Nephron (organoid): ENCODE data around the gene TDRD9.

Source experiments
- H3K27ac Mint-ChIP-seq, 3 experiments: 2 replicates each; pipeline ENCODE4 v1.8.0; 2020; ENCODE audit warnings: mixed read lengths in 3 of 3, mild to moderate bottlenecking in 2 of 3, moderate library complexity in 1 of 3
- H3K27me3 Mint-ChIP-seq: 2 replicates; pipeline ENCODE4 v1.8.0; 2021; ENCODE audit warnings: low read depth, mild to moderate bottlenecking, moderate library complexity, mixed read lengths
- H3K36me3 Mint-ChIP-seq: 2 replicates; pipeline ENCODE4 v1.8.0; 2020; ENCODE audit warnings: low read depth, mixed read lengths
- H3K4me1 Mint-ChIP-seq: 2 replicates; pipeline ENCODE4 v1.8.0; 2020; ENCODE audit warnings: mixed read lengths
- H3K4me3 Mint-ChIP-seq, 3 experiments: 2 replicates each; pipeline ENCODE4 v1.8.0; 2020; ENCODE audit warnings: mild to moderate bottlenecking in 3 of 3, mixed read lengths in 3 of 3, moderate library complexity in 2 of 3
- H3K9me3 Mint-ChIP-seq: 2 replicates; pipeline ENCODE4 v1.8.0; 2020; ENCODE audit warnings: mixed read lengths
- TF ChIP-seq, protein P1 (sequence below), 3 experiments: fragments of 200-600 bp; sonication (generic); IDR thresholded peaks; one replicate each; pipeline ENCODE4 v1.5.0; 2021; ENCODE audit warnings: antibody characterized with exemption in 3 of 3; ENCODE audit not compliant: unreplicated experiment in 3 of 3

Gene TDRD9

DNA sequence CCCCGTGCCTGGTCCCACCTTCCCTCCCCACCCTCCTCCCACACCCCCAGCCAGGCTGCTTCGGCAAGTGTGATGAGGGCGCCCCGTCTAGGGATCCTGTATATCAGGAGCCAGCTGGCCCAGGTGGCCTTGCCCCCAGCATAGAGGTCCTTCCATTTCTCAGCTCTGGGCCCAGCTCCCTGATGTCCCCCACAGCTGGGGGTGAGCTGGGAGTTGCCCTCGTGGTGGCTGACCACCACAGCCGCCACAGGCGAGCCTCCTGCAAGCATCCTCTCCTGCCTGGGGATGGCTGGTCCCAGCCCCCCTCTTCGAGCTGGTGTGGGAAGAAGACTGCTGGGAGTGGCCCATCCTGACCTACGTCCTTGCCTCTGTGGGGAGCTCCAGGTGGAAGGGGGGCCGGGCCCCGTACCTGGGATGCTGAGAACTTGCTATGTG is 164.7 kb downstream of the TDRD9 start:
- H3K4me1 Mint-ChIP-seq: no peaks in the 10 kb centered on the region
- no peak overlapping the region for H3K4me3 Mint-ChIP-seq
- peaks cover 4% of the 10 kb centered on the region for H3K27me3 Mint-ChIP-seq
- no peak overlapping the region for H3K27ac Mint-ChIP-seq
- H3K36me3 Mint-ChIP-seq: no peaks in the 10 kb centered on the region
- TF ChIP-seq, protein P1, sequence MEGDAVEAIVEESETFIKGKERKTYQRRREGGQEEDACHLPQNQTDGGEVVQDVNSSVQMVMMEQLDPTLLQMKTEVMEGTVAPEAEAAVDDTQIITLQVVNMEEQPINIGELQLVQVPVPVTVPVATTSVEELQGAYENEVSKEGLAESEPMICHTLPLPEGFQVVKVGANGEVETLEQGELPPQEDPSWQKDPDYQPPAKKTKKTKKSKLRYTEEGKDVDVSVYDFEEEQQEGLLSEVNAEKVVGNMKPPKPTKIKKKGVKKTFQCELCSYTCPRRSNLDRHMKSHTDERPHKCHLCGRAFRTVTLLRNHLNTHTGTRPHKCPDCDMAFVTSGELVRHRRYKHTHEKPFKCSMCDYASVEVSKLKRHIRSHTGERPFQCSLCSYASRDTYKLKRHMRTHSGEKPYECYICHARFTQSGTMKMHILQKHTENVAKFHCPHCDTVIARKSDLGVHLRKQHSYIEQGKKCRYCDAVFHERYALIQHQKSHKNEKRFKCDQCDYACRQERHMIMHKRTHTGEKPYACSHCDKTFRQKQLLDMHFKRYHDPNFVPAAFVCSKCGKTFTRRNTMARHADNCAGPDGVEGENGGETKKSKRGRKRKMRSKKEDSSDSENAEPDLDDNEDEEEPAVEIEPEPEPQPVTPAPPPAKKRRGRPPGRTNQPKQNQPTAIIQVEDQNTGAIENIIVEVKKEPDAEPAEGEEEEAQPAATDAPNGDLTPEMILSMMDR (IDR thresholded peaks at IDR 0.05; ENCODE audit: unreplicated experiment in 3 of 3): no peak
- H3K9me3 Mint-ChIP-seq: no peaks in the 10 kb centered on the region

DNA sequence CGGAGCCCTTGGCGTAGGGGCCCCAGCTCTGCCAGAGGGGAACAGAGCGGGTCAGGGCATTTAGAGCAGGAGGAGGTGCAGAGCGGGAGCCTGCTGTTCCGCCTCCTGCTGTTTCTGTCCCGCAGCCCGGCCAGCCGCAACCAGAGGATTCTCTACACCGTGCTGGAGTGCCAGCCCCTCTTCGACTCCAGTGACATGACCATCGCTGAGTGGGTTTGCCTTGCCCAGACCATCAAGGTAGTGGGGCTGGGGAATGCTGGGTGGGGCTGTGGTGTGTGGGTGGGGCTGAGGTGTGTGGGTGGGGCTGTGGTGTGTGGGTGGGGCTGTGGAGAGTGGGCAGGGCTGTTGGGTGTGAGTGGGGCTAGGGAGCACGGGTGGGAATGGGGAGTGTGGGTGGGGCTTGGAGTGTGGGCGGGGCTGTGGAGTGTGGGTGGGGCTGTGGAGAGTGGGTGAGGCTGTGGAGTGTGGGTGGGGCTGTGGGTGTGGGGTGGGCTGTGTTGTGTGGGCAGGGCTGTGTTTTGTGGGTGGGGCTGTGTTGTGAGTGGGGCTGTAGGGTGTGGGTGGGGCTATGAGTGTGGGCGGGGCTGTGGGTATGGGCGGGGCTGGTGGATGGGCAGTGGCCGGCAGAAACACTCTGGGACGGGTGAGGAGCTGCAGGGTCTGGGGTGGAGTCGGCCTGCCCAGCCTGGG is 165.3 kb downstream of the TDRD9 start:
- Mint-ChIP-seq H3K9me3 (no peaks in the 10 kb centered on the region), H3K27me3 (peaks cover 4% of the 10 kb centered on the region), H3K36me3 (no peaks in the 10 kb centered on the region), H3K4me3 (no peak overlapping the region), H3K4me1 (no peaks in the 10 kb centered on the region), H3K27ac (no peak overlapping the region)
- TF ChIP-seq, protein P1 (IDR thresholded peaks at IDR 0.05; ENCODE audit: unreplicated experiment in 3 of 3): no peak

DNA sequence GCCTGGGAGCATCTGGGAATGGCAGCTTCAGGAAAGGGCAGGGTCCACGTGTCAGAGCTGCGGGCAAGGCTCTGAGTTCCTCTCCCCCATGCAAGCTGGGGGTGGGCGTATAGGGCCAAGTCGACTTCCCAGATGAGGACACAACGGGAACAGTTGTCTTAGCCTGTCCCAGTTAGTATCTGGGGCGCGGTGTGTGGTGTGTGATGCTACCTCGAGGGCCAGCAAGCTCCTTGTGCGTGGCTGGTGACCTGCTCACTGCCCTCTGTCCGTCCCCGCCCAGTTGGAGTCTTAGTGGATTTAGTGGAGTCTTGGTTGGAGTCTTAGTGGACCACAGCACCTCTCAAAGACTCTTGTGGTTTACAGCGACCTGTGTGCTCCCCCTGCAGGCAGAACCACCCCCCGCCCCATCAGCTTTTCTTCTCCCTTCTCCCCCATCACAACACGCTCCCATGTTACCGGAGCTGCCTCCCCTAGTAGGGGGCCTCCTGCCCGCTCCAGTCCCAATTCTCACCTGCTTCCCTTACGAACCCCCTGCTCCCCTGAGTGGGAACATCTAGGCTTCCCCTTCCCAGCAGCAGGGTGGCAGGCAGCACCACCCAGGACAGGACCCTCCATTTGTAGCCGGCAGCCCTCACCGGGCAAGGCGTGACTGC is 165.9 kb downstream of the TDRD9 start:
- Mint-ChIP-seq H3K36me3 (no peaks in the 10 kb centered on the region), H3K27ac (no peak overlapping the region), H3K27me3 (peaks cover 4% of the 10 kb centered on the region), H3K4me1 (no peaks in the 10 kb centered on the region), H3K9me3 (no peaks in the 10 kb centered on the region), H3K4me3 (no peak overlapping the region)
- TF ChIP-seq, protein P1 (IDR thresholded peaks at IDR 0.05; ENCODE audit: unreplicated experiment in 3 of 3): no peak

DNA sequence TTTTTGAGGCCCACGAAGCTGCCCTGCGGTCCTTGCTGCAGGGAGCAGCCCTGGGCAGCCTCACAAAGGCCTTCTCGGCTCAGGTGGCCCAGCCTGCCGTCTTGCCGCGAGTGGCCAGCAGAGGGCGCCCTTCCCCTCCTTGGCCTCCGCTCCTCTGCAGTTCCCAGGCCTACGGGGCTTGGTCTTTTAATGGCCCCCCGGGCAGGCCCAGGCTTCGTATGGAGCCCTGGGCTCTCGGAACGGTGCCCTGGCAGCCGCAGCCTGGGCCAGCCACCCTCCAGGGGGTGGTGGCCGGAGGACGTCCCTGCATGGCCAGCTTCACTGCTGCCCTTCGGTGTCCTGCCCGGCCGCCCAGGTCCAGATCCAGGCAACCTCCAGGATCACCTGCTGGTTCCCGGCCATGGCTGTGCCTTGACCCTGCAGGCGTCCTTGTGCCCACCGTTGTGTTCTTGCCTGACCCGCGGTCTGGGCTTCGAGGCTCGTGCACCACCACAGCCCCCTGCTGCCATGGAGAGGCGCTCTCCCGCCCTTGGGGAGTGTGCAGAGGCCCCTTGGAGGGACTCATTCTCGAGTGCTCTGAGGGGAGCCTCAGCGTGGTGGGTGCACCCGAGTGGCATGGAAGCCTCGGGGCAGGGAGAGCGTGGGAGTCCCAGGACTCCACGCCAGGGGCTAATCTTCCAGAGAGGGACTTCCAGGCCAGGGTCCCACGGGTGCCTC is 166.6 kb downstream of the TDRD9 start:
- Mint-ChIP-seq H3K9me3 (no peaks in the 10 kb centered on the region), H3K4me1 (no peaks in the 10 kb centered on the region), H3K4me3 (no peak overlapping the region), H3K27ac (no peak overlapping the region), H3K36me3 (no peaks in the 10 kb centered on the region), H3K27me3 (peaks cover 4% of the 10 kb centered on the region)
- TF ChIP-seq, protein P1 (IDR thresholded peaks at IDR 0.05; ENCODE audit: unreplicated experiment in 3 of 3): peak; percentile 93 to 94 (median 94)

DNA sequence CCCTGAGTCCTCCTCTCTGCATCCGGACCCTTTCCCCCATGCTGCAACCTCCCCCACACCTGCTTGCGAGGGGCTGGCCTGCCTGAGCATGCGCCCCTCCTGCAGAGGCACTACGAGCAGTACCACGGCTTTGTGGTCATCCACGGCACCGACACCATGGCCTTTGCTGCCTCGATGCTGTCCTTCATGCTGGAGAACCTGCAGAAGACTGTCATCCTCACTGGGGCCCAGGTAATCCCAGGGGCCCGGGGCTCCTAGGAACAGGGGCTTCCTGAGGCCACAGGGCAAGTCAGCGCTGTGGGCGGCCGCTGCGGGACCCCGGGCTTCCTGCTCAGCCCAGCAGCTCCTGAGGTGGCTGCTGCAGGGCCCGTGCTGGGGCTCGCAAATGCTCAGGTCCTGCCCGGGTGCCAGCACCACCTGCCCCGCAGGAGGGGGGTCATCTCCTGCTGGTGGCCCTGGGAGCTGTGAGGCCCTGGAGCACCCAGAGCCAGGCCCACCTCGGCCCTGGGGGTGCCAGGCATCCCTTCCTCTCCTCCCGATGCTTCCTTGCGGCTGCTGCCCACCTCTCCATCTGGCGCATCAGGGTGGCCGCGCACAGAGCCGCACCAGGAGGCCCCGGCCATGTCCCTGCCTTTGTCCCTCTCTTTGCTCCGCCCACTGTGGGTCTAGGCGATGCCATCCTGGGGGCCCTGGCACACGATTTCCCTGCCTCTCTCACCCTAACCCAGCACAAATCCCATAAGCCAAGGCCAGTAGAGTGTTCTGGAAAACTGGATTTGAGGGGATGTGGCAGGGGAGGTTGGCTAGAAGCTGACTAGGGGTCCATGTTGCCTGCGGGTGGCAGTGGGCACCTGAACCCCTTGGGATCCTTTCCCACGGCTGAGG is 167.4 kb downstream of the TDRD9 start:
- Mint-ChIP-seq H3K27me3 (peaks cover 4% of the 10 kb centered on the region), H3K27ac (no peak overlapping the region), H3K4me3 (no peak overlapping the region)

More for the DNA sequence above, 167.4 kb downstream of the TDRD9 start:
- TF ChIP-seq, protein P1 (IDR thresholded peaks at IDR 0.05; ENCODE audit: unreplicated experiment in 3 of 3): no peak
- no peaks in the 10 kb centered on the region for H3K4me1 Mint-ChIP-seq
- H3K36me3 Mint-ChIP-seq: no peaks in the 10 kb centered on the region
- H3K9me3 Mint-ChIP-seq: no peaks in the 10 kb centered on the region
